GM19438 (cell line): Measurements from ENCODE around the gene RAET1L.
"Not testable (repeated sequence)": the region's sequence is repeated elsewhere in the genome, so short reads cannot be mapped to it uniquely, and the experiment has no call there.

ENCODE experiments used
- ATAC-seq: cut with Tn5 transposase; IDR thresholded peaks from one replicate; pipeline ENCODE4 v1.9.1; 2021; ENCODE audit warnings: low read depth; ENCODE audit not compliant: unreplicated experiment

RAET1L gene

GRCh38 chr6:149999636-150000035, 25.7 kb downstream of the RAET1L start:
- no peak for ATAC-seq

- no peak for ATAC-seq
These were observed 29.4 kb downstream of the RAET1L start for GRCh38 chr6:149995971-149996370.

- ATAC-seq: no peak
These were observed 30.0 kb downstream of the RAET1L start for GRCh38 chr6:149995235-149995750.

GRCh38 chr6:149991838-149992237, 33.5 kb downstream of the RAET1L start:
- no peak for ATAC-seq

GRCh38 chr6:149991472-149991795, 33.9 kb downstream of the RAET1L start:
- not testable (repeated sequence) for ATAC-seq

- no peak for ATAC-seq
These were observed 34.5 kb downstream of the RAET1L start for GRCh38 chr6:149990661-149991471.

GRCh38 chr6:149990212-149990660, 35.1 kb downstream of the RAET1L start:
- ATAC-seq: no peak

GRCh38 chr6:149988550-149989346, 36.6 kb downstream of the RAET1L start:
- no peak for ATAC-seq

- no peak for ATAC-seq
These were observed 37.7 kb downstream of the RAET1L start for GRCh38 chr6:149987602-149988107.

GRCh38 chr6:149985481-149985937, 39.8 kb downstream of the RAET1L start:
- no peak for ATAC-seq

GRCh38 chr6:149984773-149985172, 40.6 kb downstream of the RAET1L start:
- ATAC-seq: no peak

GRCh38 chr6:149983145-149983544, 42.2 kb downstream of the RAET1L start:
- ATAC-seq: no peak

- no peak for ATAC-seq
These were observed 46.0 kb downstream of the RAET1L start for GRCh38 chr6:149979293-149979692.

- no peak for ATAC-seq
These were observed 46.7 kb downstream of the RAET1L start for GRCh38 chr6:149978610-149979009.

GRCh38 chr6:149977221-149977620, 48.1 kb downstream of the RAET1L start:
- no peak for ATAC-seq

- ATAC-seq: no peak
These were observed 49.9 kb downstream of the RAET1L start for GRCh38 chr6:149975400-149975799.

GRCh38 chr6:149974825-149975224, 50.5 kb downstream of the RAET1L start:
- no peak for ATAC-seq

GRCh38 chr6:149974394-149974793, 50.9 kb downstream of the RAET1L start:
- not testable (repeated sequence) for ATAC-seq

GRCh38 chr6:149969635-149970034, 55.7 kb downstream of the RAET1L start:
- ATAC-seq: no peak

- ATAC-seq: not testable (repeated sequence)
These were observed 56.4 kb downstream of the RAET1L start for GRCh38 chr6:149968909-149969308.
